Duodenal mucosa (tissue), 2 donors: ENCODE data around the gene COL7A1.

Experiments used
- H3K27ac ChIP-seq: one replicate; pipeline ENCODE4 v1.7.0; 2013; ENCODE audit warnings: low read depth, low read length
- H3K27me3 ChIP-seq, 2 donors: one replicate each; pipeline ENCODE4 v1.7.0; 2013; ENCODE audit warnings: low read length in 2 of 2, control low read depth in 1 of 2; ENCODE audit not compliant: insufficient read depth in 2 of 2, control insufficient read depth in 1 of 2
- H3K36me3 ChIP-seq, 2 donors: one replicate each; pipeline ENCODE4 v1.7.0; 2013; ENCODE audit warnings: low read length in 2 of 2, control low read depth in 1 of 2; ENCODE audit not compliant: insufficient read depth in 2 of 2, control insufficient read depth in 1 of 2
- H3K4me1 ChIP-seq, 2 donors: one replicate each; pipeline ENCODE4 v1.7.0; 2013; ENCODE audit warnings: low read length in 2 of 2, control low read depth in 1 of 2; ENCODE audit not compliant: insufficient read depth in 2 of 2, control insufficient read depth in 1 of 2
- H3K4me3 ChIP-seq, 2 donors: one replicate each; pipeline ENCODE4 v1.7.0; 2013; ENCODE audit warnings: low read length in 2 of 2, low read depth in 1 of 2
- H3K9ac ChIP-seq, 2 donors: one replicate each; pipeline ENCODE4 v1.7.0; 2013; ENCODE audit warnings: low read length in 2 of 2, low read depth in 1 of 2
- H3K9me3 ChIP-seq, 2 donors: one replicate each; pipeline ENCODE4 v1.7.0; 2013; ENCODE audit warnings: low read length in 2 of 2, control low read depth in 1 of 2; ENCODE audit not compliant: control insufficient read depth in 1 of 2

Gene COL7A1

GRCh38 chr3:48573973-48574585, 21.1 kb downstream of the COL7A1 start:
- Histone ChIP-seq H3K4me1 (no peaks in the 10 kb centered on the region), H3K4me3 (no peak overlapping the region), H3K9me3 (no peaks in the 10 kb centered on the region), H3K36me3 (no peaks in the 10 kb centered on the region), H3K27me3 (no peaks in the 10 kb centered on the region), H3K9ac (no peak overlapping the region), H3K27ac (no peak overlapping the region)

DNA sequence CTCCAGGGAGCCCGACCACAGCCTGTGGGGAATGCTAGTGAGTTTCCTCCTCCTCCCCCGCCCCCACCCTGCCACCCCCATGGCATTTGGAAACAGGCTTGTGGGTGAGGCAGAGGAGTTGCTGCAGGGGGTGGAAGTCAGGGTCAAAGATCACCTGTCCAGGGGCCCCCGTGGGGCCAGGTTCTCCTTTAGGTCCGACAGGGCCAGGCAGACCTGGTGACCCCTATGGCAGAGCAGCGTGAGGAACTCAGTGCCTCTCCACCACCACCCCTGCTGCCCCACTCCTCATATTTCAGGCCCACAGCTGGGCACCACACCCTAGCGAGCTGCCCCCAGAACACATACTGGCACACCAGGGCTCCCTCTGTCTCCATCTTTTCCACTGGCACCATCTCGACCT, 22.6 kb downstream of the COL7A1 start:
- H3K4me1 ChIP-seq: no peaks in the 10 kb centered on the region
- H3K4me3 ChIP-seq: no peak overlapping the region
- H3K9ac ChIP-seq: no peak overlapping the region
- H3K27me3 ChIP-seq: no peaks in the 10 kb centered on the region
- no peaks in the 10 kb centered on the region for H3K9me3 ChIP-seq
- no peaks in the 10 kb centered on the region for H3K36me3 ChIP-seq
- H3K27ac ChIP-seq: no peak overlapping the region

- H3K9me3 ChIP-seq: no peaks in the 10 kb centered on the region
- H3K27me3 ChIP-seq: no peaks in the 10 kb centered on the region
- H3K36me3 ChIP-seq: no peaks in the 10 kb centered on the region
- no peaks in the 10 kb centered on the region for H3K4me1 ChIP-seq
- H3K4me3 ChIP-seq: no peak overlapping the region
- no peak overlapping the region for H3K9ac ChIP-seq
- H3K27ac ChIP-seq: no peak overlapping the region
Observed at GRCh38 chr3:48571938-48572337, 23.2 kb downstream of the COL7A1 start.

GRCh38 chr3:48569808-48570450, 25.2 kb downstream of the COL7A1 start:
- Histone ChIP-seq H3K4me3 (no peak overlapping the region), H3K4me1 (no peaks in the 10 kb centered on the region), H3K9ac (no peak overlapping the region), H3K36me3 (no peaks in the 10 kb centered on the region), H3K27ac (no peak overlapping the region), H3K9me3 (no peaks in the 10 kb centered on the region), H3K27me3 (no peaks in the 10 kb centered on the region)

DNA sequence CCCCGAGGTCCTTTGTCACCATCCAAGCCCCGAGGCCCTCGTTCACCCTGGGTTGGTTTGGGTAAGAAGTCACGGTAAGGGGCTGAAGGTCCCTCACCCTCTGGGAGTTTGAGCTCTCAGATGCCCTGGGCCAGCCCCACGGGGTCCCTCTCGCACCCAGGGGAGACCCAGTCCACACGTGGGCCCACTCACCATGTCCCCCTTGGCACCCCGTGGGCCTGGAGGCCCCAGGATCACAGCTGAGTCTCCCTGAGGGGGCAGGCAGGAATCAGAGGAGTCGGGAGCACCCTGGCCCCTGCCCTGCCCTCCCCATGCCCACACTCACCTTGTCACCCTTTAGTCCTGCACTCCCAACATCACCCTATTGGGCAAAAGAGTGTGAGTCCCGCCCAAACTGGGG, 25.7 kb downstream of the COL7A1 start:
- Histone ChIP-seq H3K27ac (no peak overlapping the region), H3K27me3 (no peaks in the 10 kb centered on the region), H3K9ac (no peak overlapping the region), H3K9me3 (no peaks in the 10 kb centered on the region), H3K36me3 (no peaks in the 10 kb centered on the region), H3K4me1 (no peaks in the 10 kb centered on the region), H3K4me3 (no peak overlapping the region)

GRCh38 chr3:48568476-48568875, 26.7 kb downstream of the COL7A1 start:
- no peaks in the 10 kb centered on the region for H3K36me3 ChIP-seq
- H3K27me3 ChIP-seq: no peaks in the 10 kb centered on the region
- H3K4me3 ChIP-seq: no peak overlapping the region
- no peak overlapping the region for H3K27ac ChIP-seq
- H3K9me3 ChIP-seq: no peaks in the 10 kb centered on the region
- no peaks in the 10 kb centered on the region for H3K4me1 ChIP-seq
- H3K9ac ChIP-seq: no peak overlapping the region

DNA sequence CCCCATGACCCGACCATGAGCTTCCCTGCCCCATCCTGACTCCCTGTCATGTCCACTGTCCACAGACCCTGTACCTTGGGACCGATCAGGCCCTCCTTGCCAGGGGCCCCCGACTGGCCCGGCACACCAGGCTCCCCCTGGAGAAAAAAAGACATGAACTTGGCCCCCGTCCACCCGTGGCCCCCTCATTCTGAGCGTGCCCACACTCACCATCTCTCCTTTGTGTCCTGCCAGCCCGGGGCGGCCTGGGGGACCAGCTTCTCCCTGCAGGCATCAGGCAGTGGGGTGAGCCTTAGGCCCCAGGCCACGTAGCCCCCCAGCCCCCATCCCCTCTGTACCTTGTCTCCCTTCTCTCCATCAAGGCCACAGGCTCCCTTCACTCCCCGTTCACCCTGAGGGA, 27.6 kb downstream of the COL7A1 start:
- no peaks in the 10 kb centered on the region for H3K27me3 ChIP-seq
- H3K4me3 ChIP-seq: no peak overlapping the region
- no peaks in the 10 kb centered on the region for H3K9me3 ChIP-seq
- H3K9ac ChIP-seq: no peak overlapping the region
- no peak overlapping the region for H3K27ac ChIP-seq
- no peaks in the 10 kb centered on the region for H3K36me3 ChIP-seq
- H3K4me1 ChIP-seq: no peaks in the 10 kb centered on the region

- no peaks in the 10 kb centered on the region for H3K36me3 ChIP-seq
- H3K9me3 ChIP-seq: no peaks in the 10 kb centered on the region
- H3K9ac ChIP-seq: no peak overlapping the region
- H3K4me1 ChIP-seq: no peaks in the 10 kb centered on the region
- no peaks in the 10 kb centered on the region for H3K27me3 ChIP-seq
- no peak overlapping the region for H3K4me3 ChIP-seq
- no peak overlapping the region for H3K27ac ChIP-seq
Observed at GRCh38 chr3:48567090-48567489, 28.0 kb downstream of the COL7A1 start.

DNA sequence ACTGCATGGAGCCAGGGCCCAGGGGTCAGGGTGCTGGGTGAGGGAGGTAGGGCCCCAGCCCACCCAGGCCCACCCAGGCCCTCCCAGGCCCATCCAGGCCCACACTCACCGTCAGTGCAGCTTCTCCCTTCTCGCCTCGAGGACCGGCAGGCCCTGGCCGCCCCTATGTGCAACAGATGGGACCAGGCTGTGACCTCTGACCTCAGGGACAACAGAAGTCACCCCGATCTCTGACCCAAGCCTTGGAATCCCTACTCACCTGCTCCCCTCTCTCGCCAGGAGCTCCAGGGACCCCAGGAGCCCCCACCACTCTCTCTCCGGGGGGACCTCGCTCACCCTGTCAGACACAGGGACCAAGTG, 28.7 kb downstream of the COL7A1 start:
- Histone ChIP-seq H3K4me3 (no peak overlapping the region), H3K27ac (no peak overlapping the region), H3K36me3 (no peaks in the 10 kb centered on the region), H3K27me3 (no peaks in the 10 kb centered on the region), H3K4me1 (peaks cover 0 to 3% of the 10 kb centered on the region in 2 donors), H3K9ac (no peak overlapping the region), H3K9me3 (no peaks in the 10 kb centered on the region)

- Histone ChIP-seq H3K27ac (no peak overlapping the region), H3K36me3 (no peaks in the 10 kb centered on the region), H3K9ac (no peak overlapping the region), H3K9me3 (no peaks in the 10 kb centered on the region), H3K4me1 (peaks cover under 1 to 8% of the 10 kb centered on the region in 2 donors), H3K27me3 (no peaks in the 10 kb centered on the region), H3K4me3 (no peak overlapping the region)
Observed at GRCh38 chr3:48565591-48566400, 29.3 kb downstream of the COL7A1 start.
